GM12878 (cell line): Measurements from ENCODE around the gene TSHZ1. TPM values are rescaled to one million over a fixed set of nuclear protein-coding genes. Genes with fewer than 3 reads are reported as not detected.

Source experiments
- ATAC-seq: fragments of 200-7000 bp; cut with Tn5 transposase; 3 replicates; pipeline ENCODE4 v1.9.1; 2020; ENCODE audit warnings: mild to moderate bottlenecking, moderate library complexity
- BruUV-seq: library from RNA; stranded (reverse); fragments of 400-500 nt; replicated peaks from 2 replicates; lab custom pipeline; 2021; lab: Mats Ljungman, UMichigan
- CTCF ChIA-PET: fragments of 300-600 bp; sonication (Branson Sonifier 250); formaldehyde crosslinking; extraction: SDS; loops from one replicate; lab custom pipeline; 2021; ENCODE audit warnings: inconsistent platforms; lab: Yijun Ruan, JAX
- POLR2A ChIA-PET: fragments of 350-600 bp; formaldehyde crosslinking; extraction: SDS; loops from one replicate; lab custom pipeline; 2021; ENCODE audit warnings: inconsistent platforms; lab: Charles Lee
- RAD21 ChIA-PET: fragments of 300-600 bp; sonication (Branson Sonifier 250); formaldehyde crosslinking; loops from one replicate; lab custom pipeline; 2023; ENCODE audit warnings: antibody characterized with exemption; ENCODE audit not compliant: unreplicated experiment; lab: Charles Lee
- SMC1A ChIA-PET: fragments of 300-600 bp; sonication (Branson Sonifier 250); formaldehyde crosslinking; loops from one replicate; lab custom pipeline; 2023; ENCODE audit not compliant: unreplicated experiment, uncharacterized antibody; lab: Charles Lee
- DNase-seq: peaks from one replicate; pipeline ENCODE4 v3.0.0-alpha.2; 2011; ENCODE audit warnings: low read depth, low spot score
- FAIRE-seq: peaks from 3 replicates; lab custom pipeline; 2011; peaks lifted over from hg19 to GRCh38; lab: Jason Lieb, UNC
- H2AFZ ChIP-seq: 2 replicates; pipeline ENCODE4 v1.6.0; 2011; ENCODE audit warnings: low read depth, low read length, control low read depth; ENCODE audit not compliant: control insufficient read depth
- H3K27ac ChIP-seq: 2 replicates; pipeline ENCODE4 v1.5.1; 2011; ENCODE audit warnings: control low read depth; ENCODE audit not compliant: control insufficient read depth, insufficient read depth
- H3K27me3 ChIP-seq, 2 experiments: replicated peaks in 1 of 2; 2 replicates each; pipeline versions ENCODE4 v1.6.0 to v1.6.1; 2011; ENCODE audit warnings: low read length in 1 of 2; ENCODE audit not compliant: control insufficient read depth in 2 of 2, insufficient read depth in 2 of 2
- H3K36me3 ChIP-seq, 2 experiments: 2 replicates each; pipeline ENCODE4 v1.5.1; 2011; ENCODE audit warnings: low read length in 1 of 2; ENCODE audit not compliant: control insufficient read depth in 2 of 2, insufficient read depth in 2 of 2
- H3K4me1 ChIP-seq: 2 replicates; pipeline ENCODE4 v1.6.1; 2011; ENCODE audit warnings: mild to moderate bottlenecking, low read length, moderate library complexity, mixed read lengths; ENCODE audit not compliant: control insufficient read depth, insufficient read depth
- H3K4me2 ChIP-seq: 2 replicates; pipeline ENCODE4 v1.6.0; 2011; ENCODE audit warnings: control low read depth; ENCODE audit not compliant: control insufficient read depth, insufficient read depth
- H3K4me3 ChIP-seq: fragments of 200-600 bp; sonication (generic); 2 replicates; pipeline ENCODE4 v1.5.1; 2016
- H3K79me2 ChIP-seq: 2 replicates; pipeline ENCODE4 v1.6.0; 2011; ENCODE audit warnings: low read length; ENCODE audit not compliant: control insufficient read depth, insufficient read depth
- H3K9ac ChIP-seq: 2 replicates; pipeline ENCODE4 v1.8.0; 2011; ENCODE audit warnings: low read length, control low read depth, mixed read lengths; ENCODE audit not compliant: control insufficient read depth, insufficient read depth
- H3K9me3 ChIP-seq: replicated peaks from 3 replicates; pipeline ENCODE4 v1.5.1; 2011; ENCODE audit warnings: mild to moderate bottlenecking, low read length; ENCODE audit not compliant: control insufficient read depth, insufficient read depth
- H4K20me1 ChIP-seq: 2 replicates; pipeline ENCODE4 v1.6.0; 2011; ENCODE audit not compliant: control insufficient read depth, insufficient read depth
- BACH1 ChIP-seq: fragments of 450-650 bp; IDR thresholded peaks from 2 replicates; pipeline ENCODE4 v1.6.1; 2017; ENCODE audit warnings: mild to moderate bottlenecking, borderline replicate concordance
- CEBPZ ChIP-seq: fragments of 150-350 bp; IDR thresholded peaks from 2 replicates; pipeline ENCODE4 v1.6.1; 2016; ENCODE audit warnings: low read depth, low read length
- DPF2 ChIP-seq: fragments of 450-650 bp; IDR thresholded peaks from 2 replicates; pipeline ENCODE4 v1.6.1; 2017; ENCODE audit warnings: mild to moderate bottlenecking
- EGR1 ChIP-seq, 2 experiments: IDR thresholded peaks; 1 replicate in 1 of 2; 2 replicates in 1 of 2; pipeline ENCODE4 v1.6.1; 2011 to 2012; ENCODE audit warnings: low read depth in 2 of 2, low read length in 2 of 2, borderline replicate concordance in 1 of 2, mild to moderate bottlenecking in 1 of 2, moderate library complexity in 1 of 2
- EP300 ChIP-seq, 2 experiments: fragments of 150-350 bp in 1 of 2; IDR thresholded peaks; 2 replicates each; pipeline ENCODE4 v1.6.1; 2011 to 2012; ENCODE audit warnings: low read depth in 2 of 2, low read length in 2 of 2, borderline replicate concordance in 1 of 2, improper control_type of control experiment in 1 of 2, inconsistent platforms in 1 of 2; ENCODE audit not compliant: control insufficient read depth in 1 of 2
- GATAD2B ChIP-seq: fragments of 450-650 bp; conservative IDR thresholded peaks from 2 replicates; pipeline ENCODE4 v1.6.1; 2017; ENCODE audit warnings: low read depth, mild to moderate bottlenecking, moderate library complexity
- HDAC6 ChIP-seq: fragments of 200-600 bp; sonication (generic); IDR thresholded peaks from one replicate; pipeline ENCODE4 v1.8.0; 2017; ENCODE audit warnings: antibody characterized with exemption; ENCODE audit not compliant: unreplicated experiment
- IRF4 ChIP-seq: IDR thresholded peaks from 2 replicates; pipeline ENCODE4 v1.6.1; 2011; ENCODE audit warnings: low read depth, low read length
- LARP7 ChIP-seq: fragments of 450-650 bp; IDR thresholded peaks from 2 replicates; pipeline ENCODE4 v1.6.1; 2017; ENCODE audit warnings: mild to moderate bottlenecking
- MTA2 ChIP-seq: fragments of 450-650 bp; IDR thresholded peaks from 2 replicates; pipeline ENCODE4 v1.6.1; 2016; ENCODE audit warnings: low read depth, mild to moderate bottlenecking, moderate library complexity
- MTA3 ChIP-seq: IDR thresholded peaks from 2 replicates; pipeline ENCODE4 v1.6.1; 2012; ENCODE audit warnings: low read length, inconsistent platforms, borderline replicate concordance
- NFYB ChIP-seq: IDR thresholded peaks from 2 replicates; pipeline ENCODE4 v1.6.1; 2011; ENCODE audit warnings: low read depth, mild to moderate bottlenecking, low read length, improper control_type of control experiment, moderate library complexity; ENCODE audit not compliant: insufficient read depth
- NR2C2 ChIP-seq: IDR thresholded peaks from 2 replicates; pipeline ENCODE4 v1.6.1; 2011; ENCODE audit warnings: borderline replicate concordance, low read depth; ENCODE audit not compliant: control insufficient read depth, insufficient read length
- NR2F1 ChIP-seq: fragments of 450-650 bp; conservative IDR thresholded peaks from 2 replicates; pipeline ENCODE4 v1.6.1; 2017; ENCODE audit warnings: mild to moderate bottlenecking
- PKNOX1 ChIP-seq: fragments of 450-650 bp; IDR thresholded peaks from 2 replicates; pipeline ENCODE4 v1.6.1; 2016; ENCODE audit warnings: mild to moderate bottlenecking
- POLR2A ChIP-seq: IDR thresholded peaks from 2 replicates; pipeline ENCODE4 v1.6.1; 2011; ENCODE audit warnings: low read depth, mild to moderate bottlenecking, low read length
- POLR2AphosphoS2 ChIP-seq: IDR thresholded peaks from 2 replicates; pipeline ENCODE4 v1.6.1; 2011; ENCODE audit warnings: low read depth, mild to moderate bottlenecking, low read length, improper control_type of control experiment, moderate library complexity
- SMAD5 ChIP-seq: IDR thresholded peaks from 2 replicates; pipeline ENCODE4 v1.6.1; 2016; ENCODE audit warnings: antibody characterized with exemption, low read depth
- SUPT20H ChIP-seq: IDR thresholded peaks from 2 replicates; pipeline ENCODE4 v1.6.1; 2011; ENCODE audit warnings: low read depth, mild to moderate bottlenecking, low read length, moderate library complexity, borderline replicate concordance; ENCODE audit not compliant: control insufficient read depth
- TCF3 ChIP-seq: IDR thresholded peaks from 2 replicates; pipeline ENCODE4 v1.6.1; 2012; ENCODE audit warnings: low read depth, mild to moderate bottlenecking, low read length, borderline replicate concordance; ENCODE audit not compliant: insufficient read depth
- YBX1 ChIP-seq: fragments of 450-650 bp; IDR thresholded peaks from 2 replicates; pipeline ENCODE4 v1.6.1; 2016; ENCODE audit warnings: antibody characterized with exemption
- YY1 ChIP-seq: IDR thresholded peaks from 2 replicates; pipeline ENCODE4 v1.6.1; 2011; ENCODE audit warnings: low read depth, mild to moderate bottlenecking, low read length
- ZNF384 ChIP-seq: IDR thresholded peaks from 2 replicates; pipeline ENCODE4 v1.6.1; 2012; ENCODE audit warnings: low read depth, mild to moderate bottlenecking, low read length, improper control_type of control experiment, borderline replicate concordance
- WGBS: methylation state at CpG from one replicate; pipeline ENCODE4 v1.1.6; 2016; ENCODE audit warnings: low lambda C conversion rate; ENCODE audit not compliant: insufficient replicate concordance, insufficient coverage; ENCODE audit errors: missing lambda C conversion rate; 5-methylcytosine and 5-hydroxymethylcytosine counted together
- in situ Hi-C: fragments of 300-500 bp; cut with MboI; formaldehyde crosslinking; loops from 9 replicates; pipeline ENCODE4 v1.14.3; 2018; ENCODE audit warnings: mixed read lengths
- intact Hi-C: fragments of 100-400 bp; cut with micrococcal nuclease; formaldehyde crosslinking; loops from one replicate; pipeline ENCODE4 v1.14.2; 2022; ENCODE audit not compliant: unreplicated experiment
- polyA plus RNA-seq, 11 experiments: library from polyadenylated mRNA; depleted of rRNA in 4 of 11; unstranded in 6 of 11; stranded (reverse) in 5 of 11; fragments of >200 nt; fragmentation: Nextera tagmentation in 4 of 11; fragmentation: Illumina TruSeq in 1 of 11; extraction: Ambion mirVana in 4 of 11; extraction: Trizol in 1 of 11; gene quantifications; 1 replicate in 1 of 11; 2 replicates in 10 of 11; pipeline versions ENCODE4 v1.2.1 to v1.2.3, GENCODE V29; 2011 to 2016; ENCODE audit warnings: inconsistent platforms in 2 of 11, missing spikeins in 2 of 11, low read depth in 1 of 11
- total RNA-seq, 4 experiments: library from RNA; depleted of rRNA in 3 of 4; stranded (reverse); fragments of >200 nt in 3 of 4; fragmentation: Illumina TruSeq in 1 of 4; extraction: Trizol in 1 of 4; gene quantifications; 2 replicates each; pipeline versions ENCODE4 v1.2.1 to v1.2.3, GENCODE V29; 2013 to 2021

TSHZ1 gene
- total and polyA plus RNA-seq, 10 of the 15 experiments (the other 5 are each of a cell fraction or from before 2014, with no cell fraction given), result 2.2 to 15.2 (median 5.1) TPM

DNA sequence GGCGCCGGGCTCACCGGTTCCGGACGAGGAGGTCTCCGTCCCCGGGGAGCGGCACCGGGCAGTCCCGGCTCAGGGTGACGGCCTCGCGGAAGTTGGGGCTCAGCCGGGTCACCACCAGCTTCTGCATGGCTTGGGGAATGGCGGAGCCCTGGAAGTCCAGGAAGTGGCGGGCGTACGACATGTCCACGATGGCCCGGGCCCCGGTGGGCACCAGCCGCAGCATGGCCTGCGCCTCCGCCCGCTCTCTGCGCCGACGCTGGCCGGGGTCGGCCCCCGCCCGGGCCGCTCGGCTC lies 1.8 kb upstream of the TSHZ1 start:
- peak overlapping the region; percentile 83 for H3K9ac ChIP-seq

More for the DNA sequence above, 1.8 kb upstream of the TSHZ1 start:
- peak overlapping the region; percentile 82 for H2AFZ ChIP-seq
- TF ChIP-seq NFYB (no peak), HDAC6 (no peak), EP300 (IDR thresholded peaks at IDR 0.05; ENCODE audit: borderline replicate concordance in 1 of 2, control insufficient read depth in 1 of 2, low read depth in 2 of 2, low read length in 2 of 2) (no peak), YBX1 (no peak), MTA3 (no peak), ZNF384 (no peak), SMAD5 (no peak), SUPT20H (no peak), LARP7 (peak; percentile 76; the same call in 1 of the 2 replicates), CEBPZ (no peak), POLR2A (peak; percentile 60), MTA2 (no peak), NR2C2 (no peak), PKNOX1 (no peak), YY1 (0 out of 2 replicates have a peak, but pooled peaks have one; percentile 40), DPF2 (peak; percentile 26), NR2F1 (peak; percentile 62), POLR2AphosphoS2 (0 out of 2 replicates have a peak, but pooled peaks have one; percentile 29), BACH1 (peak; percentile 74; the same call in 1 of the 2 replicates), TCF3 (0 out of 2 replicates have a peak, but pooled peaks have one; percentile 6), EGR1 (IDR thresholded peaks at IDR 0.05; ENCODE audit: borderline replicate concordance in 1 of 2, low read depth in 2 of 2, low read length in 2 of 2) (no peak), IRF4 (no peak), GATAD2B (peak; percentile 43; the same call in 1 of the 2 replicates)
- DNase-seq (no peak), FAIRE-seq (no peak), ATAC-seq (peak; percentile 1)
- H3K9me3 ChIP-seq, result no peaks in the 10 kb centered on the region
- ChIA-PET CTCF (interaction anchor here (0.6 kb wide), 1 partner anchor 35 kb away, joined by 3 read pairs; no protein-coding TSS in a partner anchor), RAD21 (interaction anchor here (0.6 to 1.1 kb wide), 2 partner anchors 39 to 340 kb away, joined by 3 read pairs; no protein-coding TSS in a partner anchor), SMC1A (no interaction called here), POLR2A (no interaction called here)
- H4K20me1 ChIP-seq, result no peaks in the 10 kb centered on the region
- peak overlapping the region; percentile 96 for H3K4me3 ChIP-seq
- H3K4me2 ChIP-seq, result peak overlapping the region; percentile 17; the same call in 1 of the 2 replicates
- H3K79me2 ChIP-seq, result peaks cover 73% of the 10 kb centered on the region
- no peaks in the 10 kb centered on the region for H3K36me3 ChIP-seq
- no TSS peak for BruUV-seq
- H3K27me3 ChIP-seq, result no peaks in the 10 kb centered on the region
- 0% methylated on average over 16 of the region's 34 CpGs for WGBS
- in situ Hi-C loops, result loop anchor here (25.0 kb wide), 1 partner anchor 1904 kb away; no protein-coding TSS in a partner anchor
- intact Hi-C loops, result loop anchor here (5.0 to 10.0 kb wide), 8 partner anchors 36 to 1276 kb away; partner anchors contain the start of genes CNDP2, FBXO15 and TIMM21
- H3K4me1 ChIP-seq, result peaks cover 6% of the 10 kb centered on the region; the same call in 1 of the 2 replicates
- H3K27ac ChIP-seq, result peak overlapping the region; percentile 86
